ENCODE measurements around the gene REG4.

GRCh38 chr1:119791377-119791776 lies 19.9 kb downstream of the REG4 start:
- TF ChIP-seq CTCF (IDR thresholded peaks at IDR 0.05; ENCODE audit: low read depth, low read length): no peak
- TF ChIP-seq EZH2phosphoT487 (IDR thresholded peaks at IDR 0.05; ENCODE audit: low read depth): no peak

Data from OCI-LY3 (cell line).